Measurements from ENCODE around the gene NLRP2B.

Gene NLRP2B

GRCh38 chrX:57669961-57670360 is 10.1 kb downstream of the NLRP2B start:
- TF ChIP-seq CTCF (IDR thresholded peaks at IDR 0.05; ENCODE audit: low read depth, low read length), result no peak
- no peak for DNase-seq (ENCODE audit: low read depth in 2 of 2)
- no peak overlapping the region for H3K4me3 ChIP-seq (replicated peaks in 1 of 2; ENCODE audit: low read depth in 2 of 2, low read length in 2 of 2)

- DNase-seq (ENCODE audit: low read depth in 2 of 2), result no peak
- no peak for TF ChIP-seq CTCF (IDR thresholded peaks at IDR 0.05; ENCODE audit: low read depth, low read length)
- H3K4me3 ChIP-seq (replicated peaks in 1 of 2; ENCODE audit: low read depth in 2 of 2, low read length in 2 of 2), result no peak overlapping the region
These were observed 13.1 kb downstream of the NLRP2B start for GRCh38 chrX:57667010-57667409.

GRCh38 chrX:57655065-57655464 is 25.0 kb downstream of the NLRP2B start:
- H3K4me3 ChIP-seq (replicated peaks in 1 of 2; ENCODE audit: low read depth in 2 of 2, low read length in 2 of 2), result no peak overlapping the region
- DNase-seq (ENCODE audit: low read depth in 2 of 2), result no peak
- TF ChIP-seq CTCF (IDR thresholded peaks at IDR 0.05; ENCODE audit: low read depth, low read length), result no peak

GRCh38 chrX:57652705-57653104 is 27.4 kb downstream of the NLRP2B start:
- TF ChIP-seq CTCF (IDR thresholded peaks at IDR 0.05; ENCODE audit: low read depth, low read length), result no peak
- H3K4me3 ChIP-seq (replicated peaks in 1 of 2; ENCODE audit: low read depth in 2 of 2, low read length in 2 of 2), result no peak overlapping the region
- no peak for DNase-seq (ENCODE audit: low read depth in 2 of 2)

GRCh38 chrX:57651169-57651919 is 28.7 kb downstream of the NLRP2B start:
- H3K4me3 ChIP-seq (replicated peaks in 1 of 2; ENCODE audit: low read depth in 2 of 2, low read length in 2 of 2), result no peak overlapping the region
- no peak for TF ChIP-seq CTCF (IDR thresholded peaks at IDR 0.05; ENCODE audit: low read depth, low read length)
- no peak for DNase-seq (ENCODE audit: low read depth in 2 of 2)

- H3K4me3 ChIP-seq (replicated peaks in 1 of 2; ENCODE audit: low read depth in 2 of 2, low read length in 2 of 2), result no peak overlapping the region
- DNase-seq (ENCODE audit: low read depth in 2 of 2), result no peak
- no peak for TF ChIP-seq CTCF (IDR thresholded peaks at IDR 0.05; ENCODE audit: low read depth, low read length)
These were observed 33.0 kb downstream of the NLRP2B start for GRCh38 chrX:57647020-57647419.

- H3K4me3 ChIP-seq (replicated peaks in 1 of 2; ENCODE audit: low read depth in 2 of 2, low read length in 2 of 2), result no peak overlapping the region
- DNase-seq (ENCODE audit: low read depth in 2 of 2), result peak in 1 of 2 donors; percentile 83
- TF ChIP-seq CTCF (IDR thresholded peaks at IDR 0.05; ENCODE audit: low read depth, low read length), result no peak
These were observed 36.4 kb downstream of the NLRP2B start for GRCh38 chrX:57643698-57644097.

Data from cardiac fibroblast (primary cell).